IPS-18a (cell line): ENCODE data around the gene SQOR.

Experiments
- H3K27ac ChIP-seq: one replicate; pipeline ENCODE4 v1.5.1; 2013; ENCODE audit warnings: low read length
- H3K27me3 ChIP-seq: one replicate; pipeline ENCODE4 v1.6.1; 2013; ENCODE audit warnings: mild to moderate bottlenecking, low read length; ENCODE audit not compliant: control insufficient read depth, insufficient read depth
- H3K36me3 ChIP-seq: one replicate; pipeline ENCODE4 v1.6.1; 2013; ENCODE audit warnings: low read depth, low read length; ENCODE audit not compliant: control insufficient read depth
- H3K4me1 ChIP-seq: one replicate; pipeline ENCODE4 v1.6.1; 2013; ENCODE audit warnings: low read depth, low read length; ENCODE audit not compliant: control insufficient read depth
- H3K4me3 ChIP-seq: one replicate; pipeline ENCODE4 v1.5.1; 2013; ENCODE audit warnings: low read length
- H3K9ac ChIP-seq: one replicate; pipeline ENCODE4 v1.6.1; 2013; ENCODE audit warnings: mild to moderate bottlenecking, low read length, moderate library complexity
- H3K9me3 ChIP-seq: one replicate; pipeline ENCODE4 v1.6.1; 2013; ENCODE audit warnings: low read depth, low read length; ENCODE audit not compliant: control insufficient read depth

Gene SQOR

DNA sequence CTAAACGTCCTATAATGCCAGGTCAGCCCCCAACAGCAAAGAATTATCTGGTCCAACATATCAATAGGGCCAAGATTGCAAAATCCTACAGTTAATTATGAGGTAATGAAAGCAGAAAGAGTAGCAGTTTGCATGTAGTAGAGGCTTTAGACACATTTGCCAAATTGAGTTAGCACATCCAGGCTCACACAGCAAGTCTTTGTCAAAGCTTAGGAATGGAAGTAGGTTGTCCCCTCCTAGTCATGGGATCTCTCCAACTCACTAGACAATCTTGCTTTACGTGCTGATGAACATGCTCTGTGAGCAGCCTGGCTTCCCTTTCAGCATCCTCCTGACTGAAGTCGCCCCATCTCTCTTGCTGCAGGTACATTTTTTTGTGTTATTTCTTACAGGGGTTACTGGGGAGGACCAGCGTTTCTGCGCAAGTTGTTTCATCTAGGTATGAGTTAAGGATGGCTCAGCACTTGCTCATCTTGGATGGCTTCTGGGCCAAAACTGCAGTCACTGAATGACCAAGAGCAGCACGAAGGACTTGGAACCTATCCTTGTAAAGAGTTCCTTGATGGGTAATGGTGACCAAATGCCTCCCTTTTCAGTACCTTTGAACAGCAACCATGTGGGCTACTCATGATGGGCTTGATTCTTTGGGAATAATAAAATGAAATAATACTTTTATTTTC is 55.9 kb downstream of the SQOR start:
- Histone ChIP-seq H3K36me3 (no peaks in the 10 kb centered on the region), H3K9me3 (no peaks in the 10 kb centered on the region), H3K4me1 (no peaks in the 10 kb centered on the region), H3K27me3 (no peaks in the 10 kb centered on the region), H3K27ac (no peak overlapping the region), H3K9ac (no peak overlapping the region), H3K4me3 (no peak overlapping the region)

- no peak overlapping the region for H3K4me3 ChIP-seq
- H3K9ac ChIP-seq = no peak overlapping the region
- H3K27ac ChIP-seq = no peak overlapping the region
- H3K4me1 ChIP-seq = peaks cover 4% of the 10 kb centered on the region
- H3K27me3 ChIP-seq = peaks cover 6% of the 10 kb centered on the region
- H3K9me3 ChIP-seq = no peaks in the 10 kb centered on the region
- H3K36me3 ChIP-seq = no peaks in the 10 kb centered on the region
Observed at GRCh38 chr15:45701108-45701507, 66.3 kb downstream of the SQOR start.

DNA sequence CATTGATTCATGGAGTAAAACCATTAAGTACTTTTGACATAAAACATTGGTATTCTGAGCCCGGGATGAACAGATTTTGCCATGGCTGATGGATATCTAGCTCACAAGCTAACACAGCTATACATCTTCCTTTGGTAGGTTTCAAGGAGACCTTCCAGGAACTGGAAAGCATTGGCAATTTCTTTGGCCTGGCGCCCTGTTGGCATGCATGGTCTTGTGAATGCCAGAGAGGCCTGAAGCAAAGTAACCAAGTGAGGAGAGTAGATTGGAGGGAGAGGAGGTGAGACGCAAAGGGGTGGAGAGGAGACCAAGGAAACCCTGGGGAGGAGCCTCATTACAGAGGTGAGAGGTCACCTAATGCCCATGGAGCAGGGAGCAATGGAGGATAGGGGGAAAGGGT is 67.2 kb downstream of the SQOR start:
- Histone ChIP-seq H3K9me3 (no peaks in the 10 kb centered on the region), H3K27ac (no peak overlapping the region), H3K9ac (no peak overlapping the region), H3K36me3 (no peaks in the 10 kb centered on the region), H3K4me1 (peaks cover 7% of the 10 kb centered on the region), H3K4me3 (no peak overlapping the region), H3K27me3 (peaks cover 6% of the 10 kb centered on the region)

DNA sequence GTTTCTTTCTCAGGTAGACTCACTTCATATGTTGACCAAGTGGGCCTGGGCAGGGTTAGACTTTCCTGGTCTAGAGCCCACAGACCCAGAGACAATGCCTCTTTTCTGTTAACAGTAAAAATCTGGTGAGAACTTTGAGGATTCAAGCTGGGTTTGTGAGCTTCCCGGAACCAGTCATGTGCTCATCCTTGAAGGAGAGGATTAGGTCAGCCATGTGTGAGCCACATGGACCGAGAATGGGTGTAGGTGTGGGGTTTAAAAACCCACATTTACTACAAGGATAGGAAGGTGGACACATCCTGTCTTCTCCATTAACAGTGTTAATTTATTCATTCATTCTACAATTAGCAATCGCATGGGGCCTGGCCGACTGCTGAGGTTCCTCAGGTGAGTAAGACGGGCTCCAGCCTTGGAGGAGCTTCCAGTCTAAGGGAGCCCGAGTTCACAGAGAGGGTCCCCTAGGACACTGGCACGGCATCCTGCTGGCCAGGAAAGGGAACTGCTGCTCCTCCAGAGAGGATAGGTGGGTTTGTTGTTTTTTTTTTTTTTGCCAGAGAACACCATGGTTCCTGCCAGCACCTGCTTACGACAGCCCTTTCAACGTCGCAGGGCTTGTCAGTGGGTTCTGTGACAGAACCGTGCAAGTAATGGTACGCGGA is 69.0 kb downstream of the SQOR start:
- no peak overlapping the region for H3K27ac ChIP-seq
- H3K4me1 ChIP-seq = peaks cover 7% of the 10 kb centered on the region
- no peaks in the 10 kb centered on the region for H3K9me3 ChIP-seq
- H3K4me3 ChIP-seq = peak overlapping the region; percentile 83
- no peaks in the 10 kb centered on the region for H3K36me3 ChIP-seq
- peaks cover 6% of the 10 kb centered on the region for H3K27me3 ChIP-seq
- peak overlapping the region; percentile 52 for H3K9ac ChIP-seq

DNA sequence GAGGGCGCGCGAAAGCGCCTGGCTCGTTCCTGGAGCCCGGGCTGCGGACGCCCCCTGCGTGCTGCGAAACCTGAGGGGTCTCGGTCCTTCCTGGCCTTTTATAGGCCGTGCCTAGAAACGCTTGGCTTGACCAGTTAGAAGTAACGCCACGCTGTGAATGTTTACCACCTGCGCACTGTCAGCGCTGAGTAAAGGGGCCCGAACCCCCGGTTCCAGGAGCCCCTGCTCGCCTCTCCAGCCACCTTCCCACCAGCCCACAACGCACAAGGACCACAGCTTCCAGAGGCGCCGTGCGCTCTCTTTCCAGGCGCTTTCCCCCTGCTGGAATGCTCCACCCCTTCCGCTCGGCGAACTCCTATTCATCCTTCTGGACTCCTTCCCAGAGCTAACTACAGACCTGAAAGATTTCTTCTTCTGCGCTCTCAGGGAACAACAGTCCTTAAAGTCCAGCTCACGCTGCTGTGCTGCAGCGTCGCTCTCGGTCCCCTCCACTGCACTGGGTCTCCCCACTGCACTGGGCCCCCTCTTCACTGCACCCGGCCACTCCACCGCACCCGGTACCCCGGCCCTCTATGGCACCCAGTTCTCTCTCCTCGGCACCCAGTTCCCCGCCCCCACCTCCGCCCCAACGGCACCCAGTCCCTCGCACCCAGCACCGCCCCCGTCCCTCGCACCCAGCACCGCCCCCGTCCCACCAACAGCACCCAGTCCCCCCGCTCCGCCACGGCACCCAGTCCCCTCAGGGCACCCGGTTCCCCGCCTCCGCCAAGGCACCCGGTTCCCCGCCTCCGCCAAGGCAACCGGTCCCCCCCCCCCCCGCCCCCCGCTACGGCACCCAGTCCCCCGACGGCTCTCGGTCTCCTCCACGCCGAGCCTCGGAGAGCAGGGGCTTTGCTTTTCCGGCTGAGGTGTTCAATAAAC is 69.8 kb downstream of the SQOR start:
- peaks cover 6% of the 10 kb centered on the region for H3K27me3 ChIP-seq
- no peaks in the 10 kb centered on the region for H3K9me3 ChIP-seq
- peak overlapping the region; percentile 52 for H3K9ac ChIP-seq
- peak overlapping the region; percentile 88 for H3K4me3 ChIP-seq
- H3K36me3 ChIP-seq = no peaks in the 10 kb centered on the region
- H3K4me1 ChIP-seq = peaks cover 7% of the 10 kb centered on the region
- H3K27ac ChIP-seq = no peak overlapping the region

DNA sequence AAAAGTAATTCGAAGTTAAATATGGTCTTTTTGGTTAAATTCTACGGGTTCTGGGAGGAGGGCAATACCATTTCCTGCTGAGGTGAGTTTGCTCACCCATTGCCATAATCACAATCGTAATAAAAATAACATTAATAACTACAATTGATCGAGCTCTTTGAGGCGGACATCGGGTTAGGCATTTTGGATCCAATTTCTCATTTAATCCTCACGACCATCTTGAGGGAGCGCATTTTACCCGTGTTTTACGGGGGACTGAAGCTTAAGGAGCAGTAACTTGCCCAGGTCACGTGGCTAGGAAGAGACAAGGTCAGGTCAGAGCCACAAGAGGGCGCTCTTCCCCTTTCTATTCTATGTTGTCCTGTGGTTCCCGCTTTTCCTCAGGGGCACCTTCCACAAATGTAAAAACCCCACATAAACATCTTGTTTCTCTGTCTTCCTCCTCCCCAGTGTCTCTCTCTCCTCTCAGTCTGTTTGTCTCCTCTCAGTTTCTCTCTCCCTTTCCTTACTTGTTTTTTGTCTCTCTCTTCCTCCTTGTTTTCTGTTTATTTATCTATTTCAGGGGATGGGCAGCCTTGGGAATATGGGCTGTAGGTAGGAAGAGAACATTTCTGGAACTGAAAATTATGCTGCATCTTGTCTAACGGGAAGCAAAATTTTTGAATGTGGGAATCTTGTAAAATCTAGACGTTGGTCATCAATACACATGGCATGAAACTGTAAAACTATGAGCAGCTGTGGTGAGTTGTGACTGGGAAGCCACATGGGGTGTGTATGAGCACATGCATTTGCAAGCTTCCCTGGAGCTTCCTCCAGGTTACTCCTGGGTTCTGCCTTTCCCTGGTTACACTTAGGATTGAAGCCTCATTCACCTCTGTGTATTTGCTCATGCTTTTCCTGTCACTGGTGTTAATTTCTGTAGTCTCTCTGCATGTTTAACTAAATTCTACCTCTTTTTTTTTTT is 71.0 kb downstream of the SQOR start:
- no peaks in the 10 kb centered on the region for H3K36me3 ChIP-seq
- H3K9ac ChIP-seq = peak overlapping the region; percentile 63
- peak overlapping the region; percentile 88 for H3K4me3 ChIP-seq
- H3K27ac ChIP-seq = no peak overlapping the region
- H3K4me1 ChIP-seq = peaks cover 7% of the 10 kb centered on the region
- H3K27me3 ChIP-seq = peaks cover 6% of the 10 kb centered on the region
- H3K9me3 ChIP-seq = no peaks in the 10 kb centered on the region

DNA sequence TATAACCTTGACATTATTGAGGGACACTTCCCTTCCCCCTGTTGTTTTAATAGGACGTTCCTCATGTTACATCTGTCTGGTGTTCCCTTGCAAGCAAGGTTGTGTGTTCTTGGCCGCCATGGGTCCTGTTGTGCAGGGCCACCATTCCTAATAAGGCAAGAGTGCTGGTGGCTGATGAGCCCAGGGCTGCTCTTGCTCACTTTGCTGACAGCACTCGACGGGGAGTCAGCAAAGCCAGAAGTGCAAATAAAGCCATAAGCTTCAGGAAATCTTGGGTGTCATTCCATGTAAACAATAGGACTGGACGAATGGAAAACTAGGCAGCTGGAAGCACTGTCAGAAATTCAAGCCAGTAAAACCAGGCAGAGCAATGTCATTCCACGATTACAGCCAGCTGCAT is 75.8 kb downstream of the SQOR start:
- Histone ChIP-seq H3K4me3 (no peak overlapping the region), H3K27me3 (peaks cover 7% of the 10 kb centered on the region), H3K4me1 (peaks cover 7% of the 10 kb centered on the region), H3K9ac (no peak overlapping the region), H3K27ac (no peak overlapping the region), H3K9me3 (no peaks in the 10 kb centered on the region), H3K36me3 (no peaks in the 10 kb centered on the region)

DNA sequence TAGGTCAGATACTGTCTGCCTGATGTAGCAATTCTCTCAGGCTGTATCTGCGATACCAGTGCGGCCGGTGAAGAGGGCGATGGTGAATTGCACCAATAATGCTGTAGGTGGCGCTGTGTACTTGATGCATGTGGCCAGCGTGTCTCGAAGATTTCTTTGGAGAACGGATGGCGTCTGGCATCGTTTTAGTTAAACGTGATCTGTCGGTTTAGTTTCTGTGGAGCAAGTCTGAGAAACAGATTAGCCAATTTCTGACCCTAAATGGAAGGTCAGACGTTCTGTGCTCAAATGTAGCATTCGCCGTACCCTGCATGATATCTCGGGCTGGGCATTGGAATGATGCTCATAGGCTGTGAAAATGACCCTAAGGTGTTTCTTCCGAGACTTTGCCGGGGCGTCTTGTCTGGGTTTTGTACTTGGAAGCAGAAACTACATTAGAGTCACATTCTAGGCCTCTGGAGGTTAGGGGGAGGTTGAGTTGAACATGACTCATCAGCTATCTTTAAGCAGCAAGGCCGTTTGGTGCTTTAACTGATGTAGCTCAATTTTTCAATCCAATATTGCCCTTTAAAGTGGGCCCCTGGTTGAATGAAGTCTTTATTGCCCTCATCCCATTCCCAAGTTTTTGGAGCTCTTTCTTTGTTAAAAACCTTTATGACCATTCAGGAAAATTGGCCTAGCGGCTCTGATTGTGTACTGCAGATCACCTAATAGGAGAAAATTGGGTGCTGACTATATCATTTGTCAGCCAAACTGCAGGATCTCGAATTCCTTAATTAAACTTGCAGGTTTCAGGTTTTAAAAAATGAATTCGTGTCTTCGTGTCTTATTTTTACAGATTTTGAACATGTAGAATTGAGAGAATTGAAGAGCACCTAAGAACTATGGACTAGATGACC is 80.0 kb downstream of the SQOR start:
- Histone ChIP-seq H3K9me3 (no peaks in the 10 kb centered on the region), H3K9ac (no peak overlapping the region), H3K36me3 (no peaks in the 10 kb centered on the region), H3K27ac (no peak overlapping the region), H3K27me3 (peaks cover 7% of the 10 kb centered on the region), H3K4me1 (no peaks in the 10 kb centered on the region), H3K4me3 (no peak overlapping the region)

DNA sequence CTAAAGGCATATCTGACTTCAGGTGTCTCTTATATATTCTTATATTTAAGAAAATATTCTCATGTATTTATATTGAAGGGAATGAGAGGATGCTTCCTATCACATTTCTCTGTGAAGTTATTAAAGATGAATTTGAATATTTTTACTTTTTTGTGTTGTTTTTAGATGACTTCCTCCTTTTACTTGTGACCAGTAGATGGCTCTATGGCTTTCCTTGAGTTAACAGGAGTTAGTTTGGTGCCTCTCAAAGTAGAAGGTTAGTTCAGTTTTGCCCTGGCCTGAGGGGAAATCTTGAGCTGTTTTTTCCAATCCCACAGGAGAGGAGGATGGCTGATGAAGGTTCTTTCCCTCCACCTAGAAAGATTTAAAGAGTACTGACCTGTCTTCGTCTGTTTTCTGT is 80.7 kb downstream of the SQOR start:
- Histone ChIP-seq H3K4me3 (no peak overlapping the region), H3K9me3 (no peaks in the 10 kb centered on the region), H3K9ac (no peak overlapping the region), H3K4me1 (no peaks in the 10 kb centered on the region), H3K27me3 (peaks cover 7% of the 10 kb centered on the region), H3K36me3 (no peaks in the 10 kb centered on the region), H3K27ac (no peak overlapping the region)

DNA sequence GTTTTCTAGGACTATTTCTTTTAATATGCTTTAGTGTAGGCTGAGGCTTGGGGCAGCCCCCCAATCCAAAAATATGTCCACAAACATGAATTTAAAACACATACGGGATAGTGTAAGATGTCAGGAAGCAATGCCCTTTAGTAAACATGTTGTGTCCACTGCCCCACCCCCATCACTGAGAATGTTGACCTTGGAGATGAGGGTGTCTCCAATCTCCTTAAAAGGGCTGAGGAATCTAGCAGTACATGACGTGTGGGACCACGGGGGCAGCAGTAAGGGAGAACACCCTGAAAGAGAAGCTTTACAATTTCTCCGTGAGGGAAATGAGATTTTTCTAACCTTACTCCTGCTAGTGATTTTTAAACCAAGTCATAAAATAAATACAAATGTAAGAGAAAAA is 84.7 kb downstream of the SQOR start:
- no peaks in the 10 kb centered on the region for H3K4me1 ChIP-seq
- no peaks in the 10 kb centered on the region for H3K9me3 ChIP-seq
- H3K9ac ChIP-seq = no peak overlapping the region
- H3K27ac ChIP-seq = no peak overlapping the region
- H3K4me3 ChIP-seq = no peak overlapping the region
- no peaks in the 10 kb centered on the region for H3K36me3 ChIP-seq
- peaks cover 7% of the 10 kb centered on the region for H3K27me3 ChIP-seq
